IPS DF 6.9 (cell line): ENCODE measurements around the gene ZNF595.
A peak's percentile ranks its signal among the peaks of the same experiment; 100 is the strongest.
"Not testable (repeated sequence)": the region's sequence is repeated elsewhere in the genome, so short reads cannot be mapped to it uniquely, and the experiment has no call there.

Experiments used
- DNase-seq: peaks from one replicate; pipeline ENCODE4 v3.0.0-alpha.2; 2013; ENCODE audit warnings: low read depth, low spot score
- H3K27ac ChIP-seq: one replicate; pipeline ENCODE4 v1.5.1; 2013; ENCODE audit warnings: low read length, control low read depth
- H3K27me3 ChIP-seq: 2 replicates; pipeline ENCODE4 v1.6.1; 2013; ENCODE audit warnings: mild to moderate bottlenecking, low read length; ENCODE audit not compliant: control insufficient read depth, insufficient read depth
- H3K36me3 ChIP-seq: 2 replicates; pipeline ENCODE4 v1.6.1; 2013; ENCODE audit warnings: low read length; ENCODE audit not compliant: control insufficient read depth, insufficient read depth
- H3K4me1 ChIP-seq: 2 replicates; pipeline ENCODE4 v1.6.1; 2013; ENCODE audit warnings: low read length; ENCODE audit not compliant: control insufficient read depth, insufficient read depth
- H3K4me3 ChIP-seq: 2 replicates; pipeline ENCODE4 v1.5.1; 2013; ENCODE audit warnings: mild to moderate bottlenecking, low read length
- H3K9me3 ChIP-seq: 2 replicates; pipeline ENCODE4 v1.6.1; 2013; ENCODE audit warnings: low read length, inconsistent platforms; ENCODE audit not compliant: control insufficient read depth, insufficient read depth
- WGBS: extraction: QIAGEN DNeasy Blood & Tissue Kit; methylation state at CpG from one replicate; pipeline ENCODE4 v1.1.7; 2013; ENCODE audit warnings: mixed read lengths, missing lambda C conversion rate; ENCODE audit not compliant: insufficient read length, insufficient coverage; 5-methylcytosine and 5-hydroxymethylcytosine counted together

The ZNF595 gene

DNA sequence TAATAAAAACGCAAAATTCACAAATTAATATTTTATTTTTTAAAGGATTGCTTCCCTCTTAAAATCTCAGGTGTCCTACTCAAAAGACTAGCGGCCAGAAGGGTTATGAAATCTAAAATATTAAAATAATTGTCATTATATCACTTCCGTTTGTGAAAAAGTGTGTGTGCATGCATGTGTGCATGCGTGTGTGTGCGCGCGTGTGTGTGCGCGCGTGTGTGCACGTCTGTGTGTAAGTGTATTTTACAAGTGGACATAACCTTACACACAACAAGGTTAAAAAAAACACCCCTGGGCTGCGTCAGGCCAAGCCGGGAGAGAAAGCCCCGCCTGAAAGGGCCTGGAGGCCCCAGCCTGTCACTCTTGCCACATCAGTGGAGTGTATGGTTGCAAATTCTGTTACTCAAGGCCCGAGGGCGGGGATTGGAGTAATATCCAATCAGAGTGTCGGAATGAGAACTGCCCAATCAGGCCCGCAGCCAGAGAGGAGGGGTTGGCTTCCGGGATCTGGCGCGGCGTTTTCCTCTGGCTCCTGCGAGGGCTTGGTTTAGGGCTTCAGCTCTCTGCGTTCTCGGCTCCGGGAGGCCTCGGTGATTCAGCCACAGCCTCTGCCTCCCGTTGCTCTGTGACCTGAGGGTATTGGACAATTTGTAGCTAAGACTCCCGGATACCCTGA lies at the start of gene ZNF595:
TSS of gene ZNF595 (plus strand) at position 518 of the 676 bp plus-strand sequence. CDS start 168 bp downstream, outside the sequence.
- H3K36me3 ChIP-seq, H3K4me1 ChIP-seq, H3K9me3 ChIP-seq, H3K27me3 ChIP-seq, DNase-seq, H3K27ac ChIP-seq: not testable (repeated sequence)
- no CpG with 5 or more reads among the region's 29 CpGs for WGBS
- H3K4me3 ChIP-seq: peak within 1 kb of the TSS; percentile 23; the same call in 1 of the 2 replicates

DNA sequence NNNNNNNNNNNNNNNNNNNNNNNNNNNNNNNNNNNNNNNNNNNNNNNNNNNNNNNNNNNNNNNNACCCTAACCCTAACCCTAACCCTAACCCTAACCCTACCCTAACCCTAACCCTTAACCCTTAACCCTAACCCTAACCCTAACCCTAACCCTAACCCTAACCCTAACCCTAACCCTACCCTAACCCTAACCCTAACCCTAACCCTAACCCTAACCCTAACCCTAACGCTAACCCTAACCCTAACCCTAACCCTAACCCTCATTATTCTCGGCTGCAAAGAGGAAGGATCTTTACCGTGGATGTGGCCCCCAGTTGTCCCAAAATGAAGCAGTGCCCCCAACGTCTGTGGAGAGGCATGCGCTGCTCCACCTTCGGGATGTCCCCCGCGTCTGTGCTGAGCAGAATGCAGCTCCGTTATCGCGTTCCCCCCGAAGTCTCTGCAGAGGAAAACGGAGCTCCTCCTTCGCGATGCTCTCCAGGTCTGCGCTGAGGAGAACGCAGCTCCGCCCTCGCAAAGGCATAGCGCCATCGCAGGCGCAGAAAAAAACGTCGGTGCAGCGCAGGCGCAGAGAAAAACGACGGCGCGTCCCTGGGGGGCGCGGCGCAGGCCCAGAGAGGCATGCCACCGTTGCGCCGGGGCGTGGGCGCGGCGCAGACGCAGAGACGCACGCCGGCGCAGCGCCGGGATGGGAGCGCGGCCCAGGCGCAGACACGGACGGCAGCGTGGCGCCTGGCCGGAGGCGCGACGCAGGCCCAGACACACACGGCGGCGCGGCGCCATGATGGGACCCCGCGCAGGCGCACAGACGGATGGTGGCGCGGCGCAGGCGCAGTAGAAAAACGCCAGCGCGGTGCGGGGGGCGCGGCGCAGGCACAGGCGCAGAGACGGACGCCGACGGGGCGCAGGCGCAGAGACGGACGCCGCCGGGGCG lies 42.9 kb upstream of the ZNF595 start:
- DNase-seq, H3K27me3 ChIP-seq, H3K4me1 ChIP-seq, H3K4me3 ChIP-seq, H3K9me3 ChIP-seq, H3K27ac ChIP-seq, H3K36me3 ChIP-seq: not testable (repeated sequence)
- 100% methylated on average over 1 of the region's 90 CpGs for WGBS

DNA sequence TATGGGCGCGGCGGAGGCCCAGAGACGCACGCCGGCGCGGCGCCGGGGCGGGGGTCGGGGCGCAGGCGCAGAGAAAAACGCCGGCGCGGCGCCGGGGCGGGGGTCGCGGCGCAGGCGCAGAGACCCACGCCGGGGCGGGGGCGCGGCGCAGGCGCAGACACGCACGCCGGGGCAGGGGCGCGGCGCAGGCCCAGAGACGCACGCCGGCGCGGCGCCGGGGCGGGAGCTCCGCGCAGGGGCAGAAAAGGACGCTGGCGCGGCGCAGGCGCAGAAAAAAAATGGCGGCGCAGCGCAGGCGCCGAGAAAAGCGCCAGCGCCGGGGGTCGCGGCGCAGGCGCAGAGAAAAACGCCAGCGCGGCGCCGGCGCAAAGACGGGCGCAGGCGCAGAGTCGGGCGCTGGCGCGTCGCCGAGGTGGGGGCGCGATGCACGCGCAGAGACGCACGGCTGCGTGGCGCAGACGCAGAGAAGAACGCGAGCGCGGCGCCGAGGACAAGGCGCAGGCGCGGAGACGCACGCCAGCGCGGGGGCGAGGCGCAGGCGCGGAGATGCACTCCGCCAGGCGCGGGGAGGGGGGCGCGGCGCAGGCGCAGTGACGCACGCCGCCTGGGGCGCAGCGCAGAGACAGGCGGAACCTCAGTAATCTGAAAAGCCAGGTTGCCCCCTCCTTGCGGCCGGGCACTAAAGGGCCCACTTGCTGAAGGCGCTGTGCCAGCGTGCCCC lies 41.9 kb upstream of the ZNF595 start:
- H3K4me3 ChIP-seq, H3K9me3 ChIP-seq: not testable (repeated sequence)

DNA sequence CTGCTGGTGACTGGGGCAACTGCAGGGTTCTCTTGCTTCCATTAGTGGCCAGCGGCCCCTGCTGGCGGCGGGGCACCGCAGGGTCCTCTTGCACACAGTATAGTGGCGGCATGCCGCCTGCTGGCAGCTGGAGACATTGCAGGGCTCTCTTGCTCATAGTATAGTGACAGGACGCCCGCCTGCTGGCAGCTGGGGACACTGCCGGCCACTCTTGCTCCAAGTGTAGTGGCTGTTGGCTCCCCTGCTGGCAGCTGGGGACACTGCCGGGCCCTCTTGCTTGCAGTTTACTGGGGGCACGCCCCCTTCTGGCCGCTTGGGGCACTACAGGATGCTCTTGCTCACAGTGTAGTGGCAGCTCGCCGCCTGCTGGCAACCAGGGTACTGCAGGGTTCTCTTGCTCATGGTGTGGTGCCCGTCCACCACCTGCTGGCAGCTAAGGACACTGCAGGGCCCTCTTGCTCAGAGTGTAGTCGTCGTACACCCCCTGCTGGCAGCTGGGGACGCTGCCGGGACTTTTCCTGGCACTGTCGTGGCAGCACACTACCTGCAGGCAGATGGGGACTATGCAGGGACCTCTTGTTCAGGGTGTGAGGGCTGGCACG lies 41.2 kb upstream of the ZNF595 start:
- not testable (repeated sequence) for H3K9me3 ChIP-seq, H3K27ac ChIP-seq, DNase-seq, H3K36me3 ChIP-seq, H3K4me3 ChIP-seq, H3K27me3 ChIP-seq, H3K4me1 ChIP-seq
- no CpG with 5 or more reads among the region's 21 CpGs for WGBS

More for the DNA sequence above, 41.9 kb upstream of the ZNF595 start:
- H3K36me3 ChIP-seq, DNase-seq, H3K4me1 ChIP-seq, H3K27me3 ChIP-seq, H3K27ac ChIP-seq: not testable (repeated sequence)
- WGBS: no CpG with 5 or more reads among the region's 123 CpGs

DNA sequence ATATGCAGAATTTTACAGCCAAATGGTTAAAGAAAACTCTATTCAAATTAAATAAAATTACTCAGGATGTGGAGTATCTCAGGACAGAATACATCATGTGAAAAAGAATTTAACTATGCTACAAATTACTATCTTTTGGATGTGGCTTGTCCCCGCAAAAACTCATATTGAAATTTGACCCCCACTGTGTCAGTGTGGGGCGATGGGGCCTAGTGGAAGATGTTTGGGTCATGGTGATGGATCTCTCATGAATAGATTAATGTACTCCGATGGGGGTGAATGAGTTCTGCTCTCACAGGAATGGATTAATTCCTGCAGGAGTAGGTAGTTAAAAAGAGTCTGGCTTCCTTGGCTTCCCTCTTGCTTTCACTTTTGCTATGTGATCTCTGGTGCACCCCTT lies 35.0 kb upstream of the ZNF595 start:
- WGBS: no CpG with 5 or more reads among the region's 3 CpGs
- not testable (repeated sequence) for H3K27me3 ChIP-seq, H3K9me3 ChIP-seq, DNase-seq, H3K4me1 ChIP-seq, H3K27ac ChIP-seq, H3K4me3 ChIP-seq, H3K36me3 ChIP-seq

DNA sequence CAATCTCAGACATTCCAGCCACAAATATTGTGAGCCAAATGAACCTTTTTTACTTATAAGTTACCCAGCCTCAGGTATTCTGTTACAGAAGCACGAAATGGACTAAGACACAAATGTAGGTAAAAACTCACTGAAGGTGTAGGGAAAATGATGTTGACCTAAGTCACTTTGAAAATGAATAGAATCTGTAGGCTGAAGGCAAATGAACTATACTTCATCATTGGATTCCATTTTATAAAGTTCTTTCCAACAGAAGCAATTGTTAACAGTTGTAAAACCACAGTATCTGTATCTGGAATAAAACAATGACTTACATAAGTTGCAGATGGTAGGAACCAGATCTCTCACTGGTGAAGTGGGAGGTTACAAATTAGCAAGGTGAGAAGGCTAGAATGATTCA lies 34.5 kb upstream of the ZNF595 start:
- not testable (repeated sequence) for H3K27me3 ChIP-seq, H3K4me3 ChIP-seq, DNase-seq, H3K36me3 ChIP-seq, H3K9me3 ChIP-seq, H3K4me1 ChIP-seq, H3K27ac ChIP-seq
- no CpG with 5 or more reads among the region's 1 CpG for WGBS

DNA sequence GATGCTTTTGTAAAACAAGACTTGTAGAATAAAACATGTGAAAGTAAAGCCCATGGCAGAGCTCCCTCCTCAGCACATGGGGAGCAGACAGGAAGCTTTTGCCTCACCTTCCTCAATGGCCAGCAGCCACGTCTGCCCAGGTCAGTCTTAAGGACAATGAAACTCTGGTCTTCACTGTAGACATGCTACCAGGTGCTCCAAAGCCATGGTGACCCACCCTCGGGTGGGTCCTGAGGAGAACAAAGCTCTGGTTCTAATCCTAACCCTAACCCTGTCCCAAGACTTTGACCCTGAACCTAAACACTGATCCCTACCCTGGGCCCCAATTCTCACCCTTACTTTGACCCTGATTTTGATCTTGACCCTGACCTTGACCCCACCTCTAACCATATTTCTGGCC lies 30.2 kb upstream of the ZNF595 start:
- not testable (repeated sequence) for H3K9me3 ChIP-seq, H3K27me3 ChIP-seq, H3K27ac ChIP-seq, H3K36me3 ChIP-seq, DNase-seq, H3K4me3 ChIP-seq, H3K4me1 ChIP-seq
- no CpG with 5 or more reads among the region's 2 CpGs for WGBS

DNA sequence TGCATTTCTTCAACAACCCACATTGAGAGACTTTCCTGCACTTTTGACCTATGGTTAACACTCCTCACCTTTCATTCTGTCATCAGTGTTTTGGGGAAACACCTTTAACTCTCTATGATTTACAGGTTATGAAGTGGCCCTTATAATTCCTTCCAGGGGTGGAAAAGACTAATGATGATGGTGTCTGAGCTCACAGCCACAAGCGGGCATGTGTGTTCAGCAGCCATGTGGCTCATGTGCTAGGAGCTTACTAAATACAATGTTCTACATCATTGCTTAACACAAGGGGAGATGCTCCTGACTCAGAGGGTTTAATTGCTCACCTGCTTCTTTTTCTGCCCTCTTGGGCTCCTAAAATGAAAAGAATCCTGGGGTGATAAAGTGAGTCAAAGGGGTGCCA lies 28.8 kb upstream of the ZNF595 start:
- not testable (repeated sequence) for H3K36me3 ChIP-seq, H3K27ac ChIP-seq, DNase-seq, H3K4me3 ChIP-seq, H3K4me1 ChIP-seq, H3K9me3 ChIP-seq, H3K27me3 ChIP-seq
- no CpG with 5 or more reads among the region's 1 CpG for WGBS

DNA sequence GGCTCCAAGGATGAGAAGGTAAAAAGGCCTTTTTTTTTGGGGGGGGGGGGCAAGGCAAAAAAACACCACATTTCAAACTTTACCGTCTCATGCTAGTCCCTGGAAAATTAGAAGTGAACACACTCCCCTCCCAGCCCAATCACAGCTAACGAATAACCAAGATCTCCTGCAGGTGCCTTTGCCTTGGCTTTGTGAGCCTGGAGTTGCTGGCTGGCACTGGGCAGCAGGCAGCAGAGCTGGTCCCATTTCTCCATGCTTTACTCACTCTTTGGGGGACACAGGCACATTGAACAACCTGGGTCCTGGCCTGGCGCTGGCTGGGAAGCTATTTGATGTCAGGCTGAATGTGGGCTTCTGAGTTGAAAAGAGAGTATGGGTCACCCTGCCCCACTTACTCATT lies 25.6 kb upstream of the ZNF595 start:
- no CpG with 5 or more reads among the region's 3 CpGs for WGBS
- H3K4me1 ChIP-seq, H3K36me3 ChIP-seq, H3K27ac ChIP-seq, H3K27me3 ChIP-seq, H3K4me3 ChIP-seq, DNase-seq, H3K9me3 ChIP-seq: not testable (repeated sequence)
